ENCODE results near the gene IGF2BP1. TPM values are rescaled to one million over a fixed set of nuclear protein-coding genes. Genes with fewer than 3 reads are reported as not detected.

The IGF2BP1 gene
- total and polyA plus RNA-seq, 2 of the 8 experiments (the other 6 are each of a cell fraction or from before 2014, with no cell fraction given), result 41.6 to 513 TPM

DNA sequence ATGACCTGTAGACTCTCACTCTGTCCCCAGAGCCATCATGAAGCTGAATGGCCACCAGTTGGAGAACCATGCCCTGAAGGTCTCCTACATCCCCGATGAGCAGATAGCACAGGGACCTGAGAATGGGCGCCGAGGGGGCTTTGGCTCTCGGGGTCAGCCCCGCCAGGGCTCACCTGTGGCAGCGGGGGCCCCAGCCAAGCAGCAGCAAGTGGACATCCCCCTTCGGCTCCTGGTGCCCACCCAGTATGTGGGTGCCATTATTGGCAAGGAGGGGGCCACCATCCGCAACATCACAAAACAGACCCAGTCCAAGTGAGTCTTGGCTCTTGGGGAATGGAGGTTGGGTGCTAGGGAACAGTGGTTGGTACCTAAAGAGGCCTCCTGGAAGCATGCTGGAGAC is 41.0 kb downstream of the IGF2BP1 start:
- H3K27ac ChIP-seq (ENCODE audit: low read depth, low read length), result no peak overlapping the region
- no peaks in the 10 kb centered on the region for H3K9me3 ChIP-seq (ENCODE audit: insufficient read depth in 2 of 2, low read depth in 1 of 2, low read length in 1 of 2)
- ChIA-PET POLR2A (ENCODE audit: partially characterized antibody) (interaction anchor here (0.7 to 3.6 kb wide), 3 partner anchors 15 to 94 kb away, joined by 3 to 18 read pairs (median 5); partner anchors contain the start of gene SNF8), CTCF (ENCODE audit: partially characterized antibody) (no interaction called here)
- no peak overlapping the region for H3K4me2 ChIP-seq (ENCODE audit: insufficient read depth in 1 of 2, low read depth in 2 of 2, low read length in 2 of 2)
- no peak for FAIRE-seq
- H2BK120ac ChIP-seq (replicated peaks; ENCODE audit: low read depth, low read length), result no peak overlapping the region
- no peak overlapping the region for H3K9ac ChIP-seq (replicated peaks in 1 of 4; ENCODE audit: extremely low read depth in 1 of 4, low read depth in 3 of 4, low read length in 3 of 4)
- H2AK5ac ChIP-seq (ENCODE audit: low read depth, low read length), result no peak overlapping the region
- H2BK12ac ChIP-seq (ENCODE audit: low read depth, low read length), result no peak overlapping the region
- no peak overlapping the region for H4K5ac ChIP-seq (ENCODE audit: insufficient read length, low read depth, low read length)
- peaks cover 0 to 6% (median 2%) of the 10 kb centered on the region in 4 experiments; a peak in 2 of 7 replicates for H3K4me1 ChIP-seq (replicated peaks in 1 of 4; ENCODE audit: control insufficient read depth in 3 of 4, insufficient read depth in 4 of 4, low read length in 3 of 4)
- no peak overlapping the region for H3K23ac ChIP-seq (ENCODE audit: insufficient read length)
- no peak overlapping the region for H3K18ac ChIP-seq (ENCODE audit: extremely low read depth, low read length)
- DNase-seq (ENCODE audit: low read depth in 1 of 2, low spot score in 2 of 2), result no peak
- no peak overlapping the region for H4K91ac ChIP-seq (replicated peaks; ENCODE audit: insufficient read length, low read length)
- TF ChIP-seq GABPA (IDR thresholded peaks at IDR 0.05; ENCODE audit: borderline replicate concordance, insufficient read depth, low read length) (no peak), POLR2AphosphoS5 (IDR thresholded peaks at IDR 0.05; ENCODE audit: low read depth, low read length) (no peak; the same call in 1 of the 2 replicates), SP2 (IDR thresholded peaks at IDR 0.05; ENCODE audit: low read length) (no peak), EZH2 (IDR thresholded peaks at IDR 0.05; ENCODE audit: low read depth, low read length, severe bottlenecking) (no peak), TAF7 (optimal IDR thresholded peaks at IDR 0.05; ENCODE audit: borderline replicate concordance, low read depth, low read length) (no peak), CHD1 (IDR thresholded peaks at IDR 0.05; ENCODE audit: low read depth, low read length) (no peak), SIRT6 (IDR thresholded peaks at IDR 0.05; ENCODE audit: low read length) (no peak), TCF12 (IDR thresholded peaks at IDR 0.05; ENCODE audit: low read depth, low read length) (no peak)
- no peak overlapping the region for H3K4ac ChIP-seq (replicated peaks; ENCODE audit: insufficient read length, low read depth, low read length)
- no peaks in the 10 kb centered on the region for H3K23me2 ChIP-seq (ENCODE audit: low read depth, low read length)
- no peak overlapping the region for H3K56ac ChIP-seq (replicated peaks; ENCODE audit: insufficient read length, low read depth, low read length)
- H3K4me3 ChIP-seq (ENCODE audit: extremely low read depth in 1 of 4, insufficient read depth in 2 of 4, low read depth in 3 of 4, low read length in 4 of 4), result no peak overlapping the region
- peaks cover 0 to 22% of the 10 kb centered on the region in 2 experiments; a peak in 2 of 4 replicates for H3K79me2 ChIP-seq (ENCODE audit: control insufficient read depth in 1 of 2, insufficient read depth in 2 of 2, low read length in 2 of 2)
- H2BK15ac ChIP-seq (ENCODE audit: low read length), result no peak overlapping the region
- H3K79me1 ChIP-seq (ENCODE audit: low read depth, low read length), result peaks cover 9% of the 10 kb centered on the region
- no peak overlapping the region for H3K14ac ChIP-seq (ENCODE audit: insufficient read length)
- H3K27me3 ChIP-seq (replicated peaks in 1 of 4; ENCODE audit: control insufficient read depth in 3 of 4, extremely low read depth in 1 of 4, insufficient read depth in 3 of 4, low read length in 3 of 4), result no peaks in the 10 kb centered on the region
- H3K36me3 ChIP-seq (ENCODE audit: control insufficient read depth in 2 of 4, insufficient read depth in 4 of 4, low read length in 3 of 4), result peaks cover 54 to 91% (median 71%) of the 10 kb centered on the region in 4 experiments
- H2AFZ ChIP-seq (ENCODE audit: low read length), result no peak overlapping the region
- 98% methylated on average over 8 of the region's 8 CpGs; no CpG with 5 or more reads in 1 of the 2 experiments for WGBS, 2 experiments (ENCODE audit: extremely low coverage in 1 of 2, insufficient coverage in 1 of 2, insufficient read length in 1 of 2, insufficient replicate concordance in 2 of 2, low coverage in 1 of 2, low lambda C conversion rate in 2 of 2, missing lambda C conversion rate in 1 of 2)
- H4K20me1 ChIP-seq (replicated peaks in 1 of 2; ENCODE audit: control insufficient read depth in 1 of 2, insufficient read depth in 2 of 2, low read length in 2 of 2), result peaks cover 0 to 10% of the 10 kb centered on the region in 2 experiments
- no peak overlapping the region; the same call in 1 of the 2 replicates for H2BK5ac ChIP-seq (ENCODE audit: low read depth, low read length)
- H4K8ac ChIP-seq (ENCODE audit: extremely low read depth, insufficient read depth, low read length), result peak overlapping the region; percentile 52
- H2BK20ac ChIP-seq (ENCODE audit: low read length), result no peak overlapping the region
